ENCODE data around the gene TESMIN. TPM values are rescaled to one million over a fixed set of nuclear protein-coding genes. Genes with fewer than 3 reads are reported as not detected.

Gene TESMIN
- total RNA-seq, 1 experiment from 2014 or later, result 24.8 TPM

DNA sequence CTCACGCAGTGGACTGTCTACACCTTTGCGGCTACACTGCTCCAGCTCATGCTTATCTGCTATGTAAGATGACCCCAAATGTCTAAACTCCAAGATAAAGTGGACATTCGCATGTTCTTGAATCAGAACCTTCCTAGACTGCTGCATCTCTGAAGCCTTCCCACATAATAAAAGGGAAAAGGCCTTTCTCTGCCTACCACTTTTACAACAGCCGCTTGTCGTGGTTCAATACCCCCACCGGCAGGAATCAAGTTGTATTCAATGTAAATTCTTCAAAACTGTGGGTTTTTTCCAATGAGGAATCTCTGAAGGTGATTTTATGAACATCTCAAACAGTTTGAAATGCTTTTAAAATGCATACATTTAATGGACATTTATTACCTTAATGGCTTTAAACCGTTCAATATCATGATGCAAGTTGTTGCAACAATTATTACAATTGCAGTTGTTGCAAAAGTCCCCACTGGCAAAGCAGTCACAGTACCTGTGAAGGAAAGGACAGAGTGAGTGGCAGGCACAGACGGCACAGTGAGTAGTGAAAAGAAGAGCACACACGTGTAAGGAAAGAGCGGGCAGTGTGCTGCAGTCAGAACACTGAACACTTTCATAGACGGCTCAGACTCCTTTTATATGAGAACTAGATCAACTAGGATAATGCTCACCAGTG, 35.7 kb downstream of the TESMIN start:
- POLR2A ChIA-PET, result no interaction called here

More for the DNA sequence above, 35.7 kb downstream of the TESMIN start:
- H4K20me1 ChIP-seq (ENCODE audit: insufficient read depth), result no peaks in the 10 kb centered on the region
- ChIA-PET RAD21 (ENCODE audit: low non-redundant PET in 1 of 2, low total read pairs in 2 of 2, uncharacterized antibody in 2 of 2, unreplicated experiment in 2 of 2) (no interaction called here), CTCF (interaction anchor here (0.5 kb wide), 1 partner anchor 206 kb away, joined by 4 read pairs; no protein-coding TSS in a partner anchor)
- no peak overlapping the region for H2AFZ ChIP-seq (ENCODE audit: low read depth, low read length, poor library complexity, severe bottlenecking)
- no peaks in the 10 kb centered on the region for H3K4me1 ChIP-seq (ENCODE audit: control insufficient read depth in 1 of 2, insufficient read depth in 2 of 2, low read length in 2 of 2)
- no peak for DNase-seq (ENCODE audit: low read depth, low spot score)
- H3K79me2 ChIP-seq (ENCODE audit: insufficient read depth, low read length), result no peaks in the 10 kb centered on the region
- H3K27ac ChIP-seq (ENCODE audit: low read depth, low read length), result no peak overlapping the region
- H3K4me2 ChIP-seq (ENCODE audit: low read length), result no peak overlapping the region
- no peak for ATAC-seq
- H3K4me3 ChIP-seq (replicated peaks in 1 of 2; ENCODE audit: low read depth in 1 of 2, low read length in 2 of 2), result no peak overlapping the region
- no peaks in the 10 kb centered on the region for H3K9me3 ChIP-seq (ENCODE audit: control insufficient read depth in 1 of 2, insufficient read depth in 1 of 2, low read depth in 1 of 2, low read length in 2 of 2)
- intact Hi-C loops (cut with micrococcal nuclease), result no loop called here
- no peak for TF ChIP-seq ATF3 (IDR thresholded peaks at IDR 0.05)
- no peak for TF ChIP-seq CTCF (IDR thresholded peaks at IDR 0.05 in 2 of 3, conservative IDR thresholded peaks at IDR 0.05 in 1 of 3; ENCODE audit: borderline replicate concordance in 1 of 3, insufficient read depth in 1 of 3, low read depth in 2 of 3, low read length in 2 of 3)
- TF ChIP-seq FOSL1 (IDR thresholded peaks at IDR 0.05; ENCODE audit: low read depth), result no peak
- no peak for TF ChIP-seq REST (IDR thresholded peaks at IDR 0.05; ENCODE audit: low read depth)
- TF ChIP-seq, protein P1, sequence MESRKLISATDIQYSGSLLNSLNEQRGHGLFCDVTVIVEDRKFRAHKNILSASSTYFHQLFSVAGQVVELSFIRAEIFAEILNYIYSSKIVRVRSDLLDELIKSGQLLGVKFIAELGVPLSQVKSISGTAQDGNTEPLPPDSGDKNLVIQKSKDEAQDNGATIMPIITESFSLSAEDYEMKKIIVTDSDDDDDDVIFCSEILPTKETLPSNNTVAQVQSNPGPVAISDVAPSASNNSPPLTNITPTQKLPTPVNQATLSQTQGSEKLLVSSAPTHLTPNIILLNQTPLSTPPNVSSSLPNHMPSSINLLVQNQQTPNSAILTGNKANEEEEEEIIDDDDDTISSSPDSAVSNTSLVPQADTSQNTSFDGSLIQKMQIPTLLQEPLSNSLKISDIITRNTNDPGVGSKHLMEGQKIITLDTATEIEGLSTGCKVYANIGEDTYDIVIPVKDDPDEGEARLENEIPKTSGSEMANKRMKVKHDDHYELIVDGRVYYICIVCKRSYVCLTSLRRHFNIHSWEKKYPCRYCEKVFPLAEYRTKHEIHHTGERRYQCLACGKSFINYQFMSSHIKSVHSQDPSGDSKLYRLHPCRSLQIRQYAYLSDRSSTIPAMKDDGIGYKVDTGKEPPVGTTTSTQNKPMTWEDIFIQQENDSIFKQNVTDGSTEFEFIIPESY (IDR thresholded peaks at IDR 0.05; ENCODE audit: extremely low read depth, insufficient replicate concordance, low read length), result no peak
- no peak for TF ChIP-seq SRF (IDR thresholded peaks at IDR 0.05; ENCODE audit: low read depth)
- TF ChIP-seq SIN3A (IDR thresholded peaks at IDR 0.05; ENCODE audit: low read depth), result no peak
- no peak for TF ChIP-seq ELF1 (IDR thresholded peaks at IDR 0.05; ENCODE audit: borderline replicate concordance, low read depth)
- TF ChIP-seq MAX (IDR thresholded peaks at IDR 0.05), result no peak
- TF ChIP-seq EGR1 (IDR thresholded peaks at IDR 0.05; ENCODE audit: low read depth), result no peak
- TF ChIP-seq EZH2 (IDR thresholded peaks at IDR 0.05), result no peak
- no peak for TF ChIP-seq YY1 (IDR thresholded peaks at IDR 0.05; ENCODE audit: extremely low read depth, insufficient replicate concordance, low read depth, low read length)
- no peak for TF ChIP-seq ZNF274 (IDR thresholded peaks at IDR 0.05; ENCODE audit: low read depth, low read length)
- no peaks in the 10 kb centered on the region for H3K9me2 ChIP-seq (ENCODE audit: insufficient read depth)
- H3K9ac ChIP-seq (ENCODE audit: low read length), result no peak overlapping the region
- no peaks in the 10 kb centered on the region for H3K27me3 ChIP-seq (ENCODE audit: insufficient read depth, low read length)
- no TSS peak for BruUV-seq (replicated peaks)
- H3K36me3 ChIP-seq (ENCODE audit: control insufficient read depth in 1 of 2, insufficient read depth in 2 of 2, low read length in 2 of 2), result no peaks in the 10 kb centered on the region
